Measurements from ENCODE around the gene DCAF15. TPM values are rescaled to one million over a fixed set of nuclear protein-coding genes. Genes with fewer than 3 reads are reported as not detected.

DCAF15 gene
- polyA plus RNA-seq, 2 donors: 31.6 to 50.5 TPM

- H3K4me3 ChIP-seq (ENCODE audit: low read depth in 1 of 2, low read length in 2 of 2): no peak overlapping the region
- 87% methylated on average over 14 of the region's 14 CpGs for WGBS, 2 donors
- H3K36me3 ChIP-seq (ENCODE audit: control insufficient read depth in 2 of 2, insufficient read depth in 2 of 2, low read length in 1 of 2): peaks cover 6 to 18% of the 10 kb centered on the region in 2 donors
- H3K9me3 ChIP-seq (ENCODE audit: control insufficient read depth in 2 of 2, insufficient read depth in 1 of 2, low read depth in 1 of 2, low read length in 1 of 2): no peaks in the 10 kb centered on the region
- H3K27ac ChIP-seq (ENCODE audit: low read depth in 2 of 2, low read length in 1 of 2): peak overlapping the region in 1 of 2 donors; percentile 38
- peaks cover 0 to 12% of the 10 kb centered on the region in 2 donors for H3K4me1 ChIP-seq (ENCODE audit: control insufficient read depth in 2 of 2, insufficient read depth in 2 of 2, low read length in 1 of 2)
- H3K27me3 ChIP-seq (ENCODE audit: control insufficient read depth in 1 of 2, insufficient read depth in 2 of 2, low read length in 2 of 2): no peaks in the 10 kb centered on the region
Measured at GRCh38 chr19:13995878-13996765, 43.8 kb downstream of the DCAF15 start.

DNA sequence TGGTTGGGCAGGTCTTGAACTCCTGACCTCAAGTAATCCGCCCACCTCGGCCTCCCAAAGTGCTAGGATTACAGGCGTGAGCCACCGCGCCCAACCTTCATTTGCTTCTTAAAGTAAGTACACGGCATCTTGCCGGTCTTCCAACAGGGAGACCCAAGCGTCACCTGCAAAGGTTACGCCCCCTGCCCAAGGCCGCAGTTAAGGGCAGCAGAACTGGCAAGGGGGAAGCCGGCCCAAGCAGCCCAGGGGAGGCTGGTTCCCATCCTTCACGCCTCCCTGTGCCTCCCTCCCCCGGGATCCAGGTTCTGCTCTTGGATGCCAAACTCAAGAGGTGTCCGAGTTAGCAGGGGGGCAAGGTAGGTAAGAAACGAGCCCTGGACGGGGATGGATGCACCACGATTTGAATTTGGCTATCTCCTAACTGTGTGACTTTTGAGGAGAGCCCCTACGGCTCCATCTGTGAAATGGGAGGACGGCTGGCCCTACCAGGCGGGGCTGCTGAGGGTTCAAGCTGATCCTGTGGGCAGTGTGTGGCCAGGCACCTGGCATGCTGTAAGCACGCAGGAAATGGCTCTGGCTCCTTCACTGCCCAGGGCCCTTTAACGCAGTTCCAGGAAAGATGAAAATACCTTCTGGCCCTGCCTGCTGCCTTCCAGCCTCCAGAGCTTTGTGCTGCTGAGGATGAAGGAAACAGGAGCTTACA lies 44.8 kb downstream of the DCAF15 start:
- Histone ChIP-seq H3K27ac (ENCODE audit: low read depth in 2 of 2, low read length in 1 of 2) (no peak overlapping the region), H3K36me3 (ENCODE audit: control insufficient read depth in 2 of 2, insufficient read depth in 2 of 2, low read length in 1 of 2) (peaks cover 5 to 15% of the 10 kb centered on the region in 2 donors)
- 92% methylated on average over 22 of the region's 22 CpGs for WGBS, 2 donors

GRCh38 chr19:13997631-13997962 lies 45.3 kb downstream of the DCAF15 start:
- 88 to 89% methylated on average over 6 of the region's 6 CpGs for WGBS, 2 donors
- peaks cover under 1 to 14% of the 10 kb centered on the region in 2 donors for H3K36me3 ChIP-seq (ENCODE audit: control insufficient read depth in 2 of 2, insufficient read depth in 2 of 2, low read length in 1 of 2)

More for the DNA sequence above, 44.8 kb downstream of the DCAF15 start:
- H3K27me3 ChIP-seq (ENCODE audit: control insufficient read depth in 1 of 2, insufficient read depth in 2 of 2, low read length in 2 of 2): no peaks in the 10 kb centered on the region
- H3K9me3 ChIP-seq (ENCODE audit: control insufficient read depth in 2 of 2, insufficient read depth in 1 of 2, low read depth in 1 of 2, low read length in 1 of 2): no peaks in the 10 kb centered on the region
- no peak overlapping the region for H3K4me3 ChIP-seq (ENCODE audit: low read depth in 1 of 2, low read length in 2 of 2)
- peaks cover 0 to 12% of the 10 kb centered on the region in 2 donors for H3K4me1 ChIP-seq (ENCODE audit: control insufficient read depth in 2 of 2, insufficient read depth in 2 of 2, low read length in 1 of 2)

DNA sequence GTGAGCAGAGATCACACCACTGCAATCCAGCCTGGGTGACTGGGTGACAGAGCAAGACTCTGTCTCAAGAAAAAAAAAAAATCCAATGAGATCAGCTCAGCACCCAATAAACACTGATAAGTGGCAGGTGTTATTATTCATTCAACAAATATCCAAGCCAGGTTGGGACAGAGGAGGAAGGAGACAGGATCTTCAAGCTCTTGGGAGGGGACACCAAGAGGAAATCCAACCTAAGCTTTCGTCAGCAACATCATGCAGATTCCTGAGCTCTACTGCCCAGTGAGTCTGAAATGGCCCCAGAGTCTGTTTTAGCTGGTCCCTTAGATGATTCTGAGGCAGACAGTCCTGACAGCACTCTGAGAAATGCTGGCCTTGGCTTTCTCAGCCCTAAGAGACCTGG lies 46.1 kb downstream of the DCAF15 start:
- no peak overlapping the region for H3K4me3 ChIP-seq (ENCODE audit: low read depth in 1 of 2, low read length in 2 of 2)
- no peaks in the 10 kb centered on the region for H3K9me3 ChIP-seq (ENCODE audit: control insufficient read depth in 2 of 2, insufficient read depth in 1 of 2, low read depth in 1 of 2, low read length in 1 of 2)
- peaks cover 0 to 15% of the 10 kb centered on the region in 2 donors for H3K4me1 ChIP-seq (ENCODE audit: control insufficient read depth in 2 of 2, insufficient read depth in 2 of 2, low read length in 1 of 2)
- peak overlapping the region; percentile 19 to 82 for H3K27ac ChIP-seq (ENCODE audit: low read depth in 2 of 2, low read length in 1 of 2)
- H3K36me3 ChIP-seq (ENCODE audit: control insufficient read depth in 2 of 2, insufficient read depth in 2 of 2, low read length in 1 of 2): peaks cover 0 to 10% of the 10 kb centered on the region in 2 donors
- 85 to 86% methylated on average over 1 of the region's 1 CpG for WGBS, 2 donors
- no peaks in the 10 kb centered on the region for H3K27me3 ChIP-seq (ENCODE audit: control insufficient read depth in 1 of 2, insufficient read depth in 2 of 2, low read length in 2 of 2)

More at GRCh38 chr19:13997631-13997962, 45.3 kb downstream of the DCAF15 start:
- Histone ChIP-seq H3K27ac (ENCODE audit: low read depth in 2 of 2, low read length in 1 of 2) (no peak overlapping the region), H3K9me3 (ENCODE audit: control insufficient read depth in 2 of 2, insufficient read depth in 1 of 2, low read depth in 1 of 2, low read length in 1 of 2) (no peaks in the 10 kb centered on the region), H3K27me3 (ENCODE audit: control insufficient read depth in 1 of 2, insufficient read depth in 2 of 2, low read length in 2 of 2) (no peaks in the 10 kb centered on the region), H3K4me3 (ENCODE audit: low read depth in 1 of 2, low read length in 2 of 2) (no peak overlapping the region), H3K4me1 (ENCODE audit: control insufficient read depth in 2 of 2, insufficient read depth in 2 of 2, low read length in 1 of 2) (peaks cover 0 to 12% of the 10 kb centered on the region in 2 donors)

GRCh38 chr19:13999085-13999484 lies 46.8 kb downstream of the DCAF15 start:
- Histone ChIP-seq H3K36me3 (ENCODE audit: control insufficient read depth in 2 of 2, insufficient read depth in 2 of 2, low read length in 1 of 2) (peaks cover 0 to 10% of the 10 kb centered on the region in 2 donors), H3K27ac (ENCODE audit: low read depth in 2 of 2, low read length in 1 of 2) (no peak overlapping the region), H3K9me3 (ENCODE audit: control insufficient read depth in 2 of 2, insufficient read depth in 1 of 2, low read depth in 1 of 2, low read length in 1 of 2) (no peaks in the 10 kb centered on the region), H3K27me3 (ENCODE audit: control insufficient read depth in 1 of 2, insufficient read depth in 2 of 2, low read length in 2 of 2) (no peaks in the 10 kb centered on the region), H3K4me1 (ENCODE audit: control insufficient read depth in 2 of 2, insufficient read depth in 2 of 2, low read length in 1 of 2) (peaks cover 0 to 15% of the 10 kb centered on the region in 2 donors), H3K4me3 (ENCODE audit: low read depth in 1 of 2, low read length in 2 of 2) (no peak overlapping the region)
- 97 to 99% methylated on average over 3 of the region's 3 CpGs for WGBS, 2 donors

DNA sequence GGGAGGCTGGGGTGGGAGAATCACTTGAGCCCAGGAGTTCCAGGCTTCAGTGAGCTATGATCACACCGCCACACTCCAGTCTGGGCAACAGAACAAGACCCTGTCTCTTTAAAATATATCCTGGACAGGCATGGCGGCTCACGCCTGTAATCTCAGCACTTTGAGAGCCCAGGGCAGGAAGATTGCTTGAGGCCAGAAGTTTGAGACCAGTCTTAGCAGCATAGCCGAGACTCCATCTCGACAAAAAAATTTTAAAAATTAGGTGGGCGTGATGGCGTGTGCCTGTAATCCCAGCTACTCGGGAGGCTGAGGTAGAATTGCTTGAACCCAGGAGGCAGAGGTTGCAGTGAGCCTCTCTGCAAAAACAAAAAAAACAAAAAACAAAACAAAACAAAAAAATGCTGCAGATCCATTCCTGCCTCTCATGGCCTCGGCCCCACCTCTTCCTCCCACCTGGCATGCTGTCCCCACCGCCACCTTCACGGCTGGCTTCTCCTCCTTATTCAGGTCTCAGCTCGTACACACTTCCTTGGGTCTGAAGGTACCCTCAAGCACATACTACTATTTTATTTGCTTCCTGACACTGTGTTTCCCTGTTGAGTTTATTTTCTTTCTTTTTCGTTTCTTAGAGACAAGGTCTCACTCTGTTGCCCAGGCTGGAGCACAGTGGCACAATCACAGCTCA lies 48.5 kb downstream of the DCAF15 start:
- Histone ChIP-seq H3K9me3 (ENCODE audit: control insufficient read depth in 2 of 2, insufficient read depth in 1 of 2, low read depth in 1 of 2, low read length in 1 of 2) (no peaks in the 10 kb centered on the region), H3K36me3 (ENCODE audit: control insufficient read depth in 2 of 2, insufficient read depth in 2 of 2, low read length in 1 of 2) (peaks cover 0 to 10% of the 10 kb centered on the region in 2 donors), H3K4me3 (ENCODE audit: low read depth in 1 of 2, low read length in 2 of 2) (no peak overlapping the region), H3K27ac (ENCODE audit: low read depth in 2 of 2, low read length in 1 of 2) (peak overlapping the region in 1 of 2 donors; percentile 47), H3K27me3 (ENCODE audit: control insufficient read depth in 1 of 2, insufficient read depth in 2 of 2, low read length in 2 of 2) (no peaks in the 10 kb centered on the region), H3K4me1 (ENCODE audit: control insufficient read depth in 2 of 2, insufficient read depth in 2 of 2, low read length in 1 of 2) (peaks cover 0 to 12% of the 10 kb centered on the region in 2 donors)
- WGBS, 2 donors: 60 to 61% methylated on average over 13 of the region's 13 CpGs

DNA sequence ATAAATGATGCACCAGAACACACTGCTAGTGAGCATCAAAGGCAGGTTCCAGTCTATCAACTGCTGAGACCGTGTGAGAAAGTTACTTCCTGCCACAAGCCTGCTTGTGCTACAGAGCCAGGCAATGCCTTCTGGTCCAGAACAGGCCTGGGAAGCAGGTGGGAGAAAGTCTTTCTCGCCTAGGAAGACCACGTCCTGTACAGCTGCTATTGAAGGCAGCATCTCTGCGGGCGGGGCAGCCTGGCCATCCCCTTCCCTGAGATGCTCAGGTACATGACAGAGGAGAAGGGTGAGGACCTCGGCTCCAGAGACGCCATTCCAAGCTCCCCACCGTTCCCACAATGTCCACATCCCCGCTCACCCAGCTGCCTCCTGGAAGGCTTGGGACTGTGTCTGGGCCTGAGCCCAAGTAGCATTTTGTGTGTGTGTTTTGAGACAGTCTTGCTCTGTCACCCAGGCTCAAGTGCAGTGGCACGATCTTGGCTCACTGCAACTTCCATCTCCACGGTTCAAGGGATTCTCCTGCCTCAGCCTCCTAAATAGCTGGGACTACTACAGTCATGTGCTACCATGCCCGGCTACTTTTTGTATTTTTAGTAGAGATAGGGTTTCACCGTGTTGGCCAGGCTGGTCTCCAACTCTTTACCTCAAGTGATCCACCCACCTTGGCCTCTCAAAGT lies 50.4 kb downstream of the DCAF15 start:
- no peaks in the 10 kb centered on the region for H3K27me3 ChIP-seq (ENCODE audit: control insufficient read depth in 1 of 2, insufficient read depth in 2 of 2, low read length in 2 of 2)
- H3K9me3 ChIP-seq (ENCODE audit: control insufficient read depth in 2 of 2, insufficient read depth in 1 of 2, low read depth in 1 of 2, low read length in 1 of 2): no peaks in the 10 kb centered on the region
- H3K4me3 ChIP-seq (ENCODE audit: low read depth in 1 of 2, low read length in 2 of 2): no peak overlapping the region
- H3K4me1 ChIP-seq (ENCODE audit: control insufficient read depth in 2 of 2, insufficient read depth in 2 of 2, low read length in 1 of 2): peaks cover 0 to 5% of the 10 kb centered on the region in 2 donors
- peaks cover 0 to under 1% of the 10 kb centered on the region in 2 donors for H3K36me3 ChIP-seq (ENCODE audit: control insufficient read depth in 2 of 2, insufficient read depth in 2 of 2, low read length in 1 of 2)
- H3K27ac ChIP-seq (ENCODE audit: low read depth in 2 of 2, low read length in 1 of 2): peak overlapping the region; percentile 67 to 74
- 53 to 56% methylated on average over 13 of the region's 13 CpGs for WGBS, 2 donors

- H3K27me3 ChIP-seq (ENCODE audit: control insufficient read depth in 1 of 2, insufficient read depth in 2 of 2, low read length in 2 of 2): no peaks in the 10 kb centered on the region
- H3K4me3 ChIP-seq (ENCODE audit: low read depth in 1 of 2, low read length in 2 of 2): no peak overlapping the region
- H3K4me1 ChIP-seq (ENCODE audit: control insufficient read depth in 2 of 2, insufficient read depth in 2 of 2, low read length in 1 of 2): peaks cover 0 to 5% of the 10 kb centered on the region in 2 donors
- no peaks in the 10 kb centered on the region for H3K36me3 ChIP-seq (ENCODE audit: control insufficient read depth in 2 of 2, insufficient read depth in 2 of 2, low read length in 1 of 2)
- WGBS, 2 donors: 41% methylated on average over 10 of the region's 10 CpGs
- H3K9me3 ChIP-seq (ENCODE audit: control insufficient read depth in 2 of 2, insufficient read depth in 1 of 2, low read depth in 1 of 2, low read length in 1 of 2): no peaks in the 10 kb centered on the region
- H3K27ac ChIP-seq (ENCODE audit: low read depth in 2 of 2, low read length in 1 of 2): peak overlapping the region; percentile 74 to 96
Measured at GRCh38 chr19:14003251-14004055, 51.1 kb downstream of the DCAF15 start.

Data from esophagus (tissue), 2 donors.